ENCODE results near the gene MRPL33. TPM values are rescaled to one million over a fixed set of nuclear protein-coding genes. Genes with fewer than 3 reads are reported as not detected.

MRPL33 gene
- polyA plus RNA-seq, 6 donors from 2014 or later: 165 to 215 (median 182) TPM

- no peaks in the 10 kb centered on the region for H3K36me3 Mint-ChIP-seq
- H3K9me3 Mint-ChIP-seq: peaks cover 0 to 5% (median 0%) of the 10 kb centered on the region in 7 donors
- peaks cover 9 to 19% (median 17%) of the 10 kb centered on the region in 3 donors for H3K4me1 Mint-ChIP-seq
- DNase-seq (no peak), ATAC-seq (ENCODE audit: low read depth in 2 of 2) (no peak)
- H3K4me3 Mint-ChIP-seq: peak overlapping the region; percentile 27 to 74 (median 64)
- H3K27ac Mint-ChIP-seq: peak overlapping the region in 2 of 6 donors; percentile 64 to 66
- peaks cover 21 to 60% (median 34%) of the 10 kb centered on the region in 3 donors for H3K27me3 Mint-ChIP-seq
These were observed 5.2 kb upstream of the MRPL33 start for GRCh38 chr2:27766287-27766661.

- H3K36me3 Mint-ChIP-seq: peaks cover 0 to 4% of the 10 kb centered on the region in 2 donors
- ATAC-seq (ENCODE audit: low read depth in 2 of 2): peak; percentile 24 to 35
- peaks cover 12 to 29% (median 28%) of the 10 kb centered on the region in 3 donors for H3K27me3 Mint-ChIP-seq
- no peak for DNase-seq
- peak overlapping the region; percentile 98 to 100 (median 99) for H3K4me3 Mint-ChIP-seq
- H3K9me3 Mint-ChIP-seq: peaks cover 0 to 2% (median 0%) of the 10 kb centered on the region in 7 donors
- H3K4me1 Mint-ChIP-seq: peaks cover 26 to 45% (median 41%) of the 10 kb centered on the region in 3 donors
- H3K27ac Mint-ChIP-seq: peak overlapping the region; percentile 99 to 100 (median 99)
These were observed 344 bp upstream of the MRPL33 start for GRCh38 chr2:27771202-27771547.

GRCh38 chr2:27772804-27773203, 1.3 kb downstream of the MRPL33 start:
- peaks cover 0 to 5% of the 10 kb centered on the region in 2 donors for H3K36me3 Mint-ChIP-seq
- H3K4me1 Mint-ChIP-seq: peaks cover 24 to 44% (median 38%) of the 10 kb centered on the region in 3 donors
- ATAC-seq (ENCODE audit: low read depth in 2 of 2): no peak
- peaks cover 5 to 21% (median 18%) of the 10 kb centered on the region in 3 donors for H3K27me3 Mint-ChIP-seq
- H3K27ac Mint-ChIP-seq: peak overlapping the region in 3 of 6 donors; percentile 22 to 45 (median 33)
- no peak for DNase-seq
- H3K9me3 Mint-ChIP-seq: peaks cover 0 to 2% (median 0%) of the 10 kb centered on the region in 7 donors
- peak overlapping the region in 7 of 8 donors; percentile 44 to 99 (median 99) for H3K4me3 Mint-ChIP-seq

GRCh38 chr2:27773959-27774358, 2.4 kb downstream of the MRPL33 start:
- peak overlapping the region in 2 of 6 donors; percentile 45 to 71 for H3K27ac Mint-ChIP-seq
- peak overlapping the region in 3 of 8 donors; percentile 42 to 99 (median 44) for H3K4me3 Mint-ChIP-seq
- H3K27me3 Mint-ChIP-seq: peaks cover 0 to 10% (median 8%) of the 10 kb centered on the region in 3 donors
- DNase-seq: no peak
- H3K36me3 Mint-ChIP-seq: peaks cover 0 to 12% of the 10 kb centered on the region in 2 donors
- H3K4me1 Mint-ChIP-seq: peaks cover 29 to 52% (median 44%) of the 10 kb centered on the region in 3 donors
- ATAC-seq (ENCODE audit: low read depth in 2 of 2): no peak
- H3K9me3 Mint-ChIP-seq: peaks cover 0 to 2% (median 0%) of the 10 kb centered on the region in 7 donors

- peaks cover 4 to 20% of the 10 kb centered on the region in 2 donors for H3K36me3 Mint-ChIP-seq
- peak overlapping the region in 1 of 8 donors; percentile 12 for H3K4me3 Mint-ChIP-seq
- H3K4me1 Mint-ChIP-seq: peaks cover 26 to 48% (median 41%) of the 10 kb centered on the region in 3 donors
- peak overlapping the region in 1 of 6 donors; percentile 36 for H3K27ac Mint-ChIP-seq
- no peaks in the 10 kb centered on the region for H3K27me3 Mint-ChIP-seq
- DNase-seq (no peak), ATAC-seq (ENCODE audit: low read depth in 2 of 2) (no peak)
- peaks cover 0 to under 1% (median 0%) of the 10 kb centered on the region in 7 donors for H3K9me3 Mint-ChIP-seq
These were observed 4.6 kb downstream of the MRPL33 start for GRCh38 chr2:27776097-27776496.

GRCh38 chr2:27776696-27777095, 5.2 kb downstream of the MRPL33 start:
- H3K4me1 Mint-ChIP-seq: peaks cover 24 to 42% (median 35%) of the 10 kb centered on the region in 3 donors
- ATAC-seq (ENCODE audit: low read depth in 2 of 2) (no peak), DNase-seq (no peak)
- H3K4me3 Mint-ChIP-seq: peak overlapping the region in 1 of 8 donors; percentile 45
- peak overlapping the region in 1 of 6 donors; percentile 36 for H3K27ac Mint-ChIP-seq
- H3K36me3 Mint-ChIP-seq: peaks cover 4 to 20% of the 10 kb centered on the region in 2 donors
- H3K27me3 Mint-ChIP-seq: no peaks in the 10 kb centered on the region
- no peaks in the 10 kb centered on the region for H3K9me3 Mint-ChIP-seq

GRCh38 chr2:27779417-27780055, 8.0 kb downstream of the MRPL33 start:
- H3K9me3 Mint-ChIP-seq: no peaks in the 10 kb centered on the region
- H3K4me3 Mint-ChIP-seq: no peak overlapping the region
- H3K27me3 Mint-ChIP-seq: no peaks in the 10 kb centered on the region
- H3K36me3 Mint-ChIP-seq: peaks cover 4 to 16% of the 10 kb centered on the region in 2 donors
- H3K4me1 Mint-ChIP-seq: peaks cover 8 to 15% (median 10%) of the 10 kb centered on the region in 3 donors
- ATAC-seq (ENCODE audit: low read depth in 2 of 2) (no peak), DNase-seq (no peak)
- H3K27ac Mint-ChIP-seq: peak overlapping the region in 3 of 6 donors; percentile 18 to 43 (median 33)

- Mint-ChIP-seq H3K9me3 (no peaks in the 10 kb centered on the region), H3K36me3 (peaks cover 4 to 15% of the 10 kb centered on the region in 2 donors), H3K4me3 (no peak overlapping the region), H3K27me3 (no peaks in the 10 kb centered on the region), H3K4me1 (peaks cover 5 to 9% (median 7%) of the 10 kb centered on the region in 3 donors), H3K27ac (no peak overlapping the region)
- DNase-seq (no peak), ATAC-seq (ENCODE audit: low read depth in 2 of 2) (no peak)
These were observed 10.0 kb downstream of the MRPL33 start for GRCh38 chr2:27781496-27781895.

- no peak overlapping the region for H3K4me3 Mint-ChIP-seq
- H3K4me1 Mint-ChIP-seq: peaks cover 5 to 9% (median 7%) of the 10 kb centered on the region in 3 donors
- no peaks in the 10 kb centered on the region for H3K27me3 Mint-ChIP-seq
- no peak overlapping the region for H3K27ac Mint-ChIP-seq
- DNase-seq: no peak
- ATAC-seq (ENCODE audit: low read depth in 2 of 2): no peak
- H3K9me3 Mint-ChIP-seq: no peaks in the 10 kb centered on the region
- peaks cover 4 to 15% of the 10 kb centered on the region in 2 donors for H3K36me3 Mint-ChIP-seq
These were observed 11.2 kb downstream of the MRPL33 start for GRCh38 chr2:27782701-27783100.

GRCh38 chr2:27790796-27791195, 19.3 kb downstream of the MRPL33 start:
- H3K27me3 Mint-ChIP-seq: no peaks in the 10 kb centered on the region
- DNase-seq: no peak
- no peaks in the 10 kb centered on the region for H3K4me1 Mint-ChIP-seq
- H3K4me3 Mint-ChIP-seq: no peak overlapping the region
- no peaks in the 10 kb centered on the region for H3K9me3 Mint-ChIP-seq
- ATAC-seq (ENCODE audit: low read depth in 2 of 2): no peak
- no peak overlapping the region for H3K27ac Mint-ChIP-seq
- H3K36me3 Mint-ChIP-seq: no peaks in the 10 kb centered on the region

GRCh38 chr2:27792759-27793158, 21.2 kb downstream of the MRPL33 start:
- Mint-ChIP-seq H3K36me3 (no peaks in the 10 kb centered on the region), H3K27me3 (no peaks in the 10 kb centered on the region), H3K9me3 (no peaks in the 10 kb centered on the region), H3K4me1 (no peaks in the 10 kb centered on the region), H3K4me3 (no peak overlapping the region), H3K27ac (no peak overlapping the region)
- DNase-seq (no peak), ATAC-seq (ENCODE audit: low read depth in 2 of 2) (no peak)

GRCh38 chr2:27795093-27795834, 23.7 kb downstream of the MRPL33 start:
- H3K4me3 Mint-ChIP-seq: no peak overlapping the region
- no peaks in the 10 kb centered on the region for H3K36me3 Mint-ChIP-seq
- H3K27ac Mint-ChIP-seq: peak overlapping the region in 3 of 6 donors; percentile 26 to 34 (median 31)
- no peaks in the 10 kb centered on the region for H3K4me1 Mint-ChIP-seq
- no peak for ATAC-seq (ENCODE audit: low read depth in 2 of 2)
- no peaks in the 10 kb centered on the region for H3K9me3 Mint-ChIP-seq
- H3K27me3 Mint-ChIP-seq: no peaks in the 10 kb centered on the region
- no peak for DNase-seq

GRCh38 chr2:27795868-27796277, 24.4 kb downstream of the MRPL33 start:
- DNase-seq (no peak), ATAC-seq (ENCODE audit: low read depth in 2 of 2) (no peak)
- Mint-ChIP-seq H3K27me3 (no peaks in the 10 kb centered on the region), H3K9me3 (no peaks in the 10 kb centered on the region), H3K36me3 (no peaks in the 10 kb centered on the region), H3K4me1 (no peaks in the 10 kb centered on the region), H3K4me3 (no peak overlapping the region), H3K27ac (peak overlapping the region in 1 of 6 donors; percentile 26)
